GM21528 (cell line): ENCODE results near the gene TARBP2.

ENCODE experiments used
- ATAC-seq: cut with Tn5 transposase; IDR thresholded peaks from one replicate; pipeline ENCODE4 v1.9.1; 2021; ENCODE audit warnings: mild to moderate bottlenecking, moderate library complexity; ENCODE audit not compliant: unreplicated experiment, low FRiP score

TARBP2 gene, protein sequence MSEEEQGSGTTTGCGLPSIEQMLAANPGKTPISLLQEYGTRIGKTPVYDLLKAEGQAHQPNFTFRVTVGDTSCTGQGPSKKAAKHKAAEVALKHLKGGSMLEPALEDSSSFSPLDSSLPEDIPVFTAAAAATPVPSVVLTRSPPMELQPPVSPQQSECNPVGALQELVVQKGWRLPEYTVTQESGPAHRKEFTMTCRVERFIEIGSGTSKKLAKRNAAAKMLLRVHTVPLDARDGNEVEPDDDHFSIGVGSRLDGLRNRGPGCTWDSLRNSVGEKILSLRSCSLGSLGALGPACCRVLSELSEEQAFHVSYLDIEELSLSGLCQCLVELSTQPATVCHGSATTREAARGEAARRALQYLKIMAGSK

DNA sequence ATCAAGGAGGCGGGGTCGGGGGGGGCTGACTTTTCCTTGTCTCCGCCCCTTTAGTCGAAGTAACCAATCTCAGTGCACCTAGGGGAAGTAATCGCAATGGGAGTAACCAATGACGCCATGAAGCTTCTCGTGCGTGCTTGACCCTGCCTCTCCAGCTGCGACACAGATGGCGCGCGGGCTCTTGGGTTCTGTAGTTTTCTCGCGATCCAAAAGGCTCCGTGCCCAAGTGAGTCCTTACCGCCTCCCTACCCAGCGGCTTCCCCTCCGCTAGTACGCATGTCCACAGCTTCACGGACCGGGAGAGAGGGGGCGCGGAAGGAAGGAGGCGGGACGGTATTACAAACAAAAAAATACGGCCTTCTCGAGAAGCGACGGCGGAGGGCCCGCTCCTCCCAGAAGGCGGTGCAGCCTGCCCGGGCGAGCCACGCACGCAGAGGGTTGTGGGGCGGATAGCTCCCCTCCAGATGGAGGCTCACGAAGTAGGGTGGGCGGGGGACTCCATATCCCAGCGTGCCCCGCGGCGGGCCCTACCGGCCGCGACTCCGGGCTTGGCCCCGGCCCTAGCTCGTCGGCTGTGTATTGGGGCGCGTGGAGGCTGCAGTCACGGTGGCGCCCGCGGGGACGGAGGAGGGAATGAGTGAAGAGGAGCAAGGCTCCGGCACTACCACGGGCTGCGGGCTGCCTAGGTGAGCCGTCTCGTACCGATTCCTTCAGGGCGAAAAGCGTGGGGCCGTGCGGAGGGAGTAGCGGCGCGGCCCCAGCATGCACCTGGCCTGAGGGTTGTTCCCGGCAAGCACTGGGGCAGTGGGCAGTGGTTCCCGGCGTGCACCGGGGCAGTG is at the start of gene TARBP2:
Gene TARBP2, plus strand, starts transcription at position 508 of the 839 bp plus-strand sequence. Its CDS starts 126 bp downstream, at position 634.
- peak; percentile 78 for ATAC-seq

DNA sequence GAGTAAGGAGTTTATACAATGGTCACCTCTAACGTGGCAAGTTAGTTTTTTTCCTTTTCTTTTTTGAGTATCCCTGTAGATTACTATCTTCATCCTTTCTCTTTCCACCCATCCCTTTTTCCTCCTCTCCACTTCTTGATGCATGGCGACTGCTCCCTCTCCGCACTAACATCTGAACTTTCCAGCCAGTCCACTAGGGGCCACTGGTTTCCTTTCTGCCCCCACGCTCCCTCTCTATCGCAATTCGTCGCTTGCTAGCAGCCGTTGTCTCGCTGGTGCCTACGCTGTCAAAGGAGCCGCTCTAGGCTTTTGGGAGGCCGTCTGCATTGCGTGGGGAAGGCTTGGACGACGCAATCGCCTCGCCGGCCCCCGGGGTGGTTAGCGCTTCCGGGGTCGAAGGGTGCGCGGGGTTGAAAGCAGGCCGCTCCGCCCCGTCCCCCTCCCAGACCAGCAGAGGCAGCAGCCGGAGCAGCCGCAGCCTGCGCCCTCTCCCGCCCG is 49.4 kb upstream of the TARBP2 start, which contains the start of gene PCBP2:
Gene PCBP2, plus strand, starts transcription at position 442 of the 498 bp plus-strand sequence. CDS start 2,699 bp downstream, outside the sequence.
- peak; percentile 93 for ATAC-seq

DNA sequence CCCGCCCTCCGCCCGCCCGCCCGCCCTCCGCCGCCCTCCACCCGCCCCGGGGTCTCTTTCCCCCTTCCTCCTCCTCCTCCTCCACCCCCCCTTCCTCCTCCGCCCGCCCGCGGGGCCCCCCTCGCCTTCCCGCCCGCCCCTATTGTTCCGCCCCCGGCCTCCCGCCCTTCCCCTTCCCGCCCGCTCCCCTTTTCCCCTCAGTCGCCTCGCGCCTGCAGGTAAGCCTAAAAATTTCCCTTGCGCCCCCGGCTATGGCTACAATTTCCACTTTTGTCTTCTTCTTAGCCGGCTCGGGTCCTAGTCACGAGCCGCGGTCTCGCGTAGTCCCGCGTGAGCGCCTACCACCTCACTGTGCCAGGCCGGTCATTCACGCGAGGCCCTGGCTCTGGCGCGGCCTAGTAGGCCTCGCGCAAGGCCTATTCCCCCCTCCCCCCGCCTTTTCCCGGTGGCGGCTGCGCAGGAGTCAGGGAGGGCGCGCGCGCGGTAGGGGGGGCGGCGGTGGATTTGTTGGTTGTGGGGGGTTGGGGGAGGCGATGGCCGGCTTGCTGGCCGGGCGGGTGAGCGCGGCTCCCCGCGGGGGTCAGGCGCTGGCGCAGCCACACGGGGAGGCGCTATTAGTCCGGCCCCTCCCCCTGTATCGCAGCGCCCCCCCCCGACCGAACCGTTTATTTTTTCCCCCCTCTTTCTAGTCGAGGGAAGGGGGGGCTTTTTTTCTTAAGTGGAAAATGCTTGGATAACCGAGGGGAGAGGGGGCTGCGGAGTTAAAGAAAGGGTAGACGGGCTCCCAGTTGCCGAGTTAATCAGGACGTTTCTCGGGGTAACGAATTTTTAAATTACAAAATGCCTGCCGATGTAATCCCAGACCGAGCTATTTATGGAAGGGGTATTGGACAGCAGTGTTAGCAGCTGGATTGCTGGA is 48.7 kb upstream of the TARBP2 start:
- ATAC-seq, result peak; percentile 31

DNA sequence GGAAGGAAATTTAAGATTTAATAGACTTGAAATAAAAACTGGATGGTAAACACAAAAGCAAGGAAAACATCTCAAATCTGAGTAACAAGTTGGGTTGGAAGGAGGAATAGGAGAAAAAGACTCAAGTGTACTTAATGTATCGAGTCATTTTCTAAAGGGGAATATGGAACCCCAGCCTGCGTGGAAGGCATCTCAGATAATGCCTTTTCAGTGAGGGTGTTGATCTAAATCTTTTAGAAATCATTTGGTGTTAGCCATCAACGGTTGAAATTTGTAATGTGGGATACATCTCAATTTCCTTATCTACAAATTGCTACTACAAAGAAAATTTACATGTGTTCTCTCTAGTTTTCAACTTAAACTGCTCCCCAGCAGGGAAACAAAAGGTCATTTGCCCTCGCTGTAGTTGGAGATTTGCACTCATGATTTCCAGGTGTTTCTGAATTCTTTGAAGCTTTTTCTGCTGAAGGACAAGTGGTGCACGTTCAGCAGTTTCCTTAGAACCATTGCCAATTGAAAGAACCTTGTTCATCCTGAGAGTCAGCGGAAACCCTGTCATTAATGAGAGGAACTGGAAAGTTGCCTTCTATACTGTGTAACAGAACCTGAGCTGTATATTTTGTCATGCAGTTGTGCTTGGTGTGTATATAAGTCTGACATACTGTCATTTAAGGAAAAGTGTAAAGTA is 47.0 kb upstream of the TARBP2 start:
- no peak for ATAC-seq

DNA sequence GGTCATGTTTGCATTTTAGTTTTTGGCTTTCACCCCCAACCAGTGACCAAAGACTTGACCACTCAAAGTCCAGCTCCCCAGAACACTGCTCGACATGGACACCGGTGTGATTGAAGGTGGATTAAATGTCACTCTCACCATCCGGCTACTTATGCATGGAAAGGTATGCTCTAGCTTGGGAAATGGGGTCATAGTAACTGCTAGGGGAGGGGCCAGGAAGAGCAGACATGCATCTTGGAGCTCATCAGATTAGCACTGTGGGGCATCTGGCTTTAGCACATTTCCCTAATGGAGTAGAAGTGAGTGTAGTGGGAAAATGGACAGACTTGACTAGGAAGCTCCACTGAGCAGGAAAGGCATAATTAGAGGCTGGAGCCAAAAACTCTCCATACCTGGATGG is 46.4 kb upstream of the TARBP2 start:
- ATAC-seq, result no peak

DNA sequence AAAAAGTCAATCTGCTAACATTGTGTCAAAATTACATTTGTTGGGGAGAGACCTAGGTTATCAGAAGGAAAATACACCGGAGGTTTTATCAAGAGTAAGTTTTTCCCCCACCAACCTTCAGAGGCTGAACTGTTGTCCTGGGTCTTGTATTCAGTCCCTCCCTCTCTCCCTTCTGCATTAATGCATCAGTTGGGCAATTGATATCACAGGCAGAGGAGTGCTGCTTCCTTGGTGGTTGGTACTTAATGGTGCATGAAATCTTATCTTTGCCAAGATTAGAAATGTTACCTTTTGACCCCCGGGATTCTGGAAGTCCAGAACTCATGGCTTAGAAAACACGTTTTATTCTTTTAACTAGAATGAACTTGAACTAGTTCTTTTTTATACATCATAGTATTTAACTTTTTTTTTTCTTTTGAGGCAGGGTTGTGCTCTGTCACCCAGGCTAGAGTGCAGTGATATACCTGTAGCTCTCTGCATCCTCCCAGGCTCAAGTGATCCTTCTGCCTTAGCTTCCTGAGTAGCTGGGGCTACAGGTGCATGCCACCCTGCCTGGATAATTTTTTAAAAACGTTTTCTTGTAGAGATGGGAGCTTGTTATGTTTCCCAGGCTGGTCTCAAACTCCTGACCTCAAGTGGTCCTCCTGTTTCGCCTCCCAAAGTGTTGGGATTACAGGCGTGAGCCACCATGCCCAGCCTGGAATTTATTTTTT is 44.3 kb upstream of the TARBP2 start:
- no peak for ATAC-seq

DNA sequence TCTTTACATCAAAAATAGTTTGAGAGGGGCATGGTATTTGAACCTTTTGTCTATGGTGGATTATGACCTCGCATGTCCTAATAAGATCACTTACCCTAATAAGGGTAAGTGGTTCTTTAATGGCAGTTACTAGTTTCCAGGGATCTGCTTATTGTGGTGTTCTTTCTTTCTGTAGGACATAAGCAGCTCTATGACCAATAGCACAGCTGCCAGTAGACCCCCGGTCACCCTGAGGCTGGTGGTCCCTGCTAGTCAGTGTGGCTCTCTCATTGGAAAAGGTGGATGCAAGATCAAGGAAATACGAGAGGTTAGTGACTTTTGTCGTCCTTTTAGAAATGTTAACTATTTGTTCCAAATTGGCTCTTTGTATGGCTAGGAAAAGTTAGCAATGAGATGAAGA is 42.0 kb upstream of the TARBP2 start:
- no peak for ATAC-seq

DNA sequence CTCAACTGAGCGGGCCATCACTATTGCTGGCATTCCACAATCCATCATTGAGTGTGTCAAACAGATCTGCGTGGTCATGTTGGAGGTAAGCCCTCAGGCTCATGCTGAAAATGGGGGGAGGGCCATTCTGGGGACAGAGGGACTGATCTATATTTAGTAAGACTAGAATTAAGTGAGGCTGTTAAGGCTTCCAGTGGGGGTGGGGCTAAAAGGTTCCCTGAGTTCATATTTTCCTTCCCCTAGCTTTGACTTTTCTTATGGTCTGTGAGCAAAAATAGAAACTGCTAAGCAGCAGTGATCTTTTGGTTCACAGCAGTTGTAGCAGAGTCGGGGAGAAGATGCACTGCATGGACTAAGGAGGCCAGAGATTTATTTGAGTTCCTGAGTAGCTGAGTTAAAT is 40.0 kb upstream of the TARBP2 start:
- ATAC-seq, result no peak

DNA sequence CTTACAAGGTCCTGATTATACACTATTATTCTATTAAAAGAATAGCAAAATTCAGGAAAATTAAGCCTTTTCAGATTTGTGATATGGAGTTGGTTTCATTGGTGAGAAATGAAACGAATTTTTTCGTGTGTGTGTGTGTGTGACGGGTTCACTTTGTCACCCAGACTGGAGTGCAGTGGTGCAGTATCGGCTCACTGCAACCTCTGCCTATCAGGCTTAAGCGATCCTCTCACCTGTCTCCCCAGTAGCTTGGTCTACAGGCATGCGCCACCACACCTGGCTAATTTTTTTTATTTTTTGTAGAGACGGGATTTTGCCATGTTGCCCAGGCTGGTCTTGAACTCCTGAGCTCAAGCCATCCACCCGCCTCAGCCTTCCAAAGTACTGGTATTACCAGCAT is 39.5 kb upstream of the TARBP2 start:
- no peak for ATAC-seq

DNA sequence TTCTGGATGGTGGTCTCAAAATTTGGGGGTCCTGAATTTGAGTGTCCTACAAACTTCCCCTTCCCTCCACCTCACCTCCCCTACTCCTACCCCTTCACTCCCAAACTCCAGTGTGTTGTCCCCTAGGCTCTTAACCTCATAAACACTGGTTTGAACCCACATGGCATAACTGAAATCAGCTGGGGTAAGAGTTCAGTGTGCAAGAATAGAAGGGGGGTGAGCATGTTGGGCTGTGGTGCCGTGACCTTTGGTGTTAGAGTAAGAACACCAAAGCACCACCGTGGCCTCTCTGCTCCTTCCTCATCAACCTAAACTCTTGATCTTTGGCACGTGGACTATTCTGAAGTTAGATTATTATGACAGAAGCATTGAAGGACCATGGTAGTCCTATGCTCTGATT is 38.1 kb upstream of the TARBP2 start:
- ATAC-seq, result no peak

DNA sequence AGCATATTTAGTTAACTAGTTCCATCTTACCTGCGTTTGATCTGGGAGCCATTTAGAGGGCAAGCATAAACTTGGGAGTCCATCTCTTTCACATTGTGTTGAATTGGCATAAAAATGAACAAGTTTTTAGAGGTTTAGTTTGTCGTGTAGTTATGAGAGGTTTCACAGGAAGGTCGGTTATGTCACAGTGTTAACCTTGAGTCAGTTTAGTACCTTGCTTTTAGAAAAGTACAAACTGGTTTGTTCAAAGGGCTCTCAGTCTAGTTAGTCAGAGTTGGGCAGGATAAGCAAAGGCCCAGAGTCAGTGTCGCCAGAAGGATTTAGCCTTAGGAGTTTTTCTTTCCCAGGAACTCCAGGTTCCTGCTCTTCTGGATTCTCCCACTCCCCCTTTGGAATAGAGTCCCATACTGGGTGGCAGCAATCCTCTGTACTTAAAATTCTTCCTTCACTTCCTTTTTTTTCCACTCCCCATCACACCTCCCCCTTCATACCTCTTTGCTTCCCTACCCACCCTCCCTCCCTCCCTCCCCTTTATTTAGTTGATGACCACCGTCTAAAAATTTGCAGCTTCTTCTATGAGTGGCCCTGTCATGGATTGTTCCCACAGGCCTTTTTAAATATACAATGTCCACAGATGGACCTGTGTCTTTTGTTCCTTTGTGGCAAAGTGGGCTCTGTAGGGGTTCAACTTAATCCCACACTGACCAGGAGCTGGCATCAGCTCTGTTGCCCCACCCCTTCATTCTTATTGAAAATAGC is 37.1 kb upstream of the TARBP2 start:
- ATAC-seq, result no peak

DNA sequence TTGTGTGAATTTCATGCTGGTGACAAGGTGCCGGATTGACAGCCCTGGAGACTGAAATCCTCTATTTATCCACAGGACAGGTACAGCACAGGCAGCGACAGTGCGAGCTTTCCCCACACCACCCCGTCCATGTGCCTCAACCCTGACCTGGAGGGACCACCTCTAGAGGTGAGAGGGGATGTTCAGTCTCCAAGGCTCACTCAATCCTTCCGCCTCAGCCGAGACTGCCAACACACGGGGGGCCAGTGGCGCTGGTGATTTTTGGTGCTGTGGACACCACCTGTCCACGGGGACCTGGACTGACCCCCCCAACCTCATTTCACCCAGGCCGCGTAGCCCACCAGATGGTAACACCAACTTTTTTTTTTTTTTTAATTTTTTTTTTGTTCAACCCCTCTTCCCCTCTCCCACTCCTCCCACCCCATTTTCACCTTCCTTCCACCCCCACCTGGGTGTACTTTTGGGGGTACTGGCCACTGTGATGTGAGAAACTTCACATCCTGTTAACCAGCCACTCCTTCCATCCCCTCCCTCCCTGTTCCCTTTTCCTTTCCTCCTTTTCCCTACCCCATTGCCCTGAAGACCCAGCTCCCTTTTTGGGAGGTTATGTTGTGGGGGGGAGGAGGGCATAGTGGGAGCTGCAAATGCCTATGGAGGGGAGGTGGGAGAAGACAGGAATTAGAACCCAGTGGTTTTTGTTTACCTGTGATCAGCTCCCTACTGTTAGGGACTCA is 36.2 kb upstream of the TARBP2 start:
- ATAC-seq, result no peak

DNA sequence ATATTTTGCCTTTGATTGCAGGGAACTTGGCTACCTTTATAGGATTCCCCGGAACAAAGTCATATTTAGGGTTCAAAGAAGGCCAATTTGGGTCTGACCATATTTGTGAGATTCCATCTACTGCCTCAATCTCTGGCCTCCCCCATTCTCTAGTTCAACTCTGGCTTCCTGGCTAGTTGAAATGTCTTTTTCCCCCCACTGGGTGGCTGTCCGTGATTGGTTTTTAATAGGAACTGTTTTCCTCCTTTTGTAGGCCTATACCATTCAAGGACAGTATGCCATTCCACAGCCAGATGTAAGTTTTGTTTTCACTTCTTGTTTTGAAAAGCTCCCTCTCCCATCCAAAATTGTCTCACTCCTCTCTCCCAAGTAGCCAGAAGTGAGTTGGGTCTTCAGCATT is 35.4 kb upstream of the TARBP2 start:
- ATAC-seq, result no peak

DNA sequence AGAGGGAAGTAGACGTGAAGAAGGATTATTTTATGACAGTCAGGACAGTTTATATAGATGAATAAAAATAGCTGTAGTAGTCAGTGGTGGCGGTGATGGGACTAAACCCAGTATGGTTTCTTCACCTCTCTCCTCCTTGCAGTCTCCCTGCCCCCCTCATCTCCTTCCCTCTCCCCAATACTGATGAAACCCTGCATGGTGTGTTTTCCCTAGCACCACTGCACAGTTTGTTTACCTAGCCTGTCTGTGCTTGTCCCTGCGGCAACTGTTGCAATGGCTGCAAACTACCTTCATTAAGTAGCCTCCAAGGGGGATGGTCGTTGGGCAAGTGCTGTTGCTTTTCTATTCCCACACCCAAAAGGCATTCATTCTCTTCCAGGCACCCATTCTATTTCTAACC is 34.4 kb upstream of the TARBP2 start:
- no peak for ATAC-seq

DNA sequence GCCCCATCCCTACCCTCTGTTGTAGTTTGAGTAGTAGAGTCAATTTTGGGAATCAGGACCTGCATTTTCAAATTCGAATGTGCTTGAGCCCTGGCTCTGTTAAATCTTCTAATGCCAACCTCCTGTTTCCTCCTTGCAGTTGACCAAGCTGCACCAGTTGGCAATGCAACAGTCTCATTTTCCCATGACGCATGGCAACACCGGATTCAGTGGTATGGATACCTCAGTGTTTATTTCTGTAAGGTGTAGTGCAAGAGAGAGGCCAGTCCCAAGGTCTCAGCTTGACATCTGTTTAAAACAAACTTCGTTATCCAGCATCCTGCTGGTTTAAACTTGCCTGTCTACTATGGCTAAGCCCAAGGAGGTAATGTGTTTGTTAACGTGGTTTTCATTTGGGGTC is 34.0 kb upstream of the TARBP2 start:
- ATAC-seq, result no peak

DNA sequence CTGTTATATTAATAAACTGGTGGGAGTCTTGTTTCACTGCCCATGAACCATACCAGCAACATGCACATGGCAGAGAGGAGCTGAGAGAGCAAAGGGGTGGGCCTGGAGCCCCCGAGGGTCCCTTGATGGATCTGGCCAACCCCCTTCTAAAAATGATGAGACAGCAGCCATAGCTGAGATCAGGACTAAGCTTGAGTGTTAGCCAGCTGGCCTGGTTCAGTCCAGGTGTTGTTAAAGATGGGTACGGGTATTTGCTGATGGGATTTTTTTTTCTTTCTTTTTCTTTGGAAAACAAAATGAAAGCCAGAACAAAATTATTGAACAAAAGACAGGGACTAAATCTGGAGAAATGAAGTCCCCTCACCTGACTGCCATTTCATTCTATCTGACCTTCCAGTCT is 33.2 kb upstream of the TARBP2 start:
- ATAC-seq, result no peak

DNA sequence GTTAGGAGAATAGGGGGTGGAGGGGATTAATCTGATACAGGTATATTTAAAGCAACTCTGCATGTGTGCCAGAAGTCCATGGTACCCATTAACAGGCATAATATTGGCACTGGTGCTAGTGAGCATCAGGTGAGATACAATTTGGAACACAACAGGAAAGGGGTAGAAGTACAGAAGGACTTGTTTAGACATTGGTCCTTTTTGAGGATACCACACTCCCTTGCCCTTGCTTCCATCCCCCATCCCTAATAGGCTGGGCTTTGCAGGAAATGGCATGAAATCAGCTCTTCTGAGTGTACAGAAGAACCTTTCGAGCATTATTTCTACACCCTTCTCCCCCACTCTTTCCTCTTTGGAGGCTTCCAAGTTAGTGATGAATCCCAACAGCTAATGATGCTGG is 32.8 kb upstream of the TARBP2 start:
- no peak for ATAC-seq

DNA sequence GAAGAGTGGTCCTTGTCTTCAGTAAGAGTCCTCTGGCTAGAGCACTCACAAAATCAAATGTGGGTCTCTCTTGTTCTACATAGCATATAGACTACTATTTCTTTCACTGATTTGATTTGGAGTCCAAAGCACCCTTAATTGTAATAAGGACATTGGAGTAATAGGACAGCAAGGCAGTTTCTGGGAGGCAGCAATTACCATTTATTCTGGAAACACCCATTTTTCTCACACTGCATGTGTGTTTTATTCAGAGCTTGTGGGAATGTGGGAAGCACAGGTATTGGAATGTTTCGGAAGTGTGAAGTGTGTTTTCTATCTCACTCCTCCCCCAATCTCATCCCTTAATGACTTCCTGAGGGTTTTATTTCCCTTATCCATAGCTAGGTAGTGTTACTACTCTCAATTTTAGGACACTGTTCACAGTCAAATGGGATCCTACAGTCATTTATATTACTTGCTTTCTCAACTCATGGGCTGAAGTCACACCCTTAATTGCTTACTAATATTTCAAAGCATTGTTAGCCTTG is 29.0 kb upstream of the TARBP2 start:
- no peak for ATAC-seq
